ENCODE data around the gene ALPL. TPM values are rescaled to one million over a fixed set of nuclear protein-coding genes. Genes with fewer than 3 reads are reported as not detected.

The ALPL gene
- total RNA-seq, 1 experiment from 2014 or later, result 84.8 TPM

DNA sequence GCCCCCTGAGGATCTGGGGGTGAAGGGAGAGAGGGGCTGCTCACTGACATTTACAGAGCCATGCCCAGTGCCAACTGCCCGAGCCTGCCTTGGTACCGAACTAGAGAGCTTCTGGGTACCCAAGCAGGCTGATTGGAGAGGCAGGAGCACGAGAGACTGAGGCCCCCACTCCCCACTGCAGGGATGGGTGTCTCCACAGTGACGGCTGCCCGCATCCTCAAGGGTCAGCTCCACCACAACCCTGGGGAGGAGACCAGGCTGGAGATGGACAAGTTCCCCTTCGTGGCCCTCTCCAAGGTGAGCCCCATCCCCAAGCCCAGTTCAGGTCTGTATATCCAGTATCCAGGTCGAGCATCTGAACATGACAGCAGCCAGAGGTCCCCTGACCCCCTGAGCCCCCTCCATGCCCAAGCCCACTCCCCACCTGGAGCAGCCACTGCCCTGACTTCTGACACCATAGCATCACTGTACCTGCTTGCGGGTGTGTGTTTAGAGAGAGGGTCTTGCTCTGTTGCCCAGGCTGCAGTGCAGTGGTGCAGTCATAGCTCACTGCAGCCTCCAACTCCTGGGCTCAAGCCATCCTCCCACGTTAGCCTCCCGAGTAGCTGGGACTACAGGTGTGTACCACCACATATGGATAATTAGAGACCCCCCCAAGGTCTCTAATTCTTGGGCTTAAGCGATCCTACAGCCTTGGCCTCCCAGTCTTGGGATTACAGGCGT, 51.9 kb downstream of the ALPL start:
- Mint-ChIP-seq H3K4me3 (no peak overlapping the region), H3K36me3 (ENCODE audit: insufficient read depth in 1 of 3, low read depth in 3 of 3) (peaks cover 3 to 30% (median 6%) of the 10 kb centered on the region in 3 experiments; a peak in 6 of 7 replicates), H3K27me3 (ENCODE audit: low read depth) (no peaks in the 10 kb centered on the region; the same call in 1 of the 2 replicates), H3K9me3 (no peaks in the 10 kb centered on the region), H3K4me1 (no peaks in the 10 kb centered on the region), H3K27ac (no peak overlapping the region)
- no peaks in the 10 kb centered on the region for H3K23me2 ChIP-seq (ENCODE audit: insufficient read length, low read depth, low read length, poor library complexity, severe bottlenecking)
- no peak overlapping the region for H3K14ac ChIP-seq (ENCODE audit: insufficient read depth, low read length)
- TF ChIP-seq, protein P1, sequence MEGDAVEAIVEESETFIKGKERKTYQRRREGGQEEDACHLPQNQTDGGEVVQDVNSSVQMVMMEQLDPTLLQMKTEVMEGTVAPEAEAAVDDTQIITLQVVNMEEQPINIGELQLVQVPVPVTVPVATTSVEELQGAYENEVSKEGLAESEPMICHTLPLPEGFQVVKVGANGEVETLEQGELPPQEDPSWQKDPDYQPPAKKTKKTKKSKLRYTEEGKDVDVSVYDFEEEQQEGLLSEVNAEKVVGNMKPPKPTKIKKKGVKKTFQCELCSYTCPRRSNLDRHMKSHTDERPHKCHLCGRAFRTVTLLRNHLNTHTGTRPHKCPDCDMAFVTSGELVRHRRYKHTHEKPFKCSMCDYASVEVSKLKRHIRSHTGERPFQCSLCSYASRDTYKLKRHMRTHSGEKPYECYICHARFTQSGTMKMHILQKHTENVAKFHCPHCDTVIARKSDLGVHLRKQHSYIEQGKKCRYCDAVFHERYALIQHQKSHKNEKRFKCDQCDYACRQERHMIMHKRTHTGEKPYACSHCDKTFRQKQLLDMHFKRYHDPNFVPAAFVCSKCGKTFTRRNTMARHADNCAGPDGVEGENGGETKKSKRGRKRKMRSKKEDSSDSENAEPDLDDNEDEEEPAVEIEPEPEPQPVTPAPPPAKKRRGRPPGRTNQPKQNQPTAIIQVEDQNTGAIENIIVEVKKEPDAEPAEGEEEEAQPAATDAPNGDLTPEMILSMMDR (conservative IDR thresholded peaks at IDR 0.05), result no peak
- no peak overlapping the region for H3T11ph ChIP-seq (ENCODE audit: low read length)
- H3K4me2 ChIP-seq (ENCODE audit: insufficient read depth, insufficient read length, low read length), result no peak overlapping the region
- no peak overlapping the region for H3K18ac ChIP-seq (ENCODE audit: insufficient read length, low read depth, low read length)
- H2AK5ac ChIP-seq (ENCODE audit: insufficient read length, low read length), result no peak overlapping the region
- H2BK5ac ChIP-seq (ENCODE audit: insufficient read length, low read length), result no peak overlapping the region
- no peak overlapping the region for H2BK20ac ChIP-seq (ENCODE audit: low read depth, low read length, poor library complexity, severe bottlenecking)
- no peak overlapping the region for H3K23ac ChIP-seq (ENCODE audit: insufficient read length, low read depth, low read length)
- no peak overlapping the region for H3K4ac ChIP-seq (ENCODE audit: low read depth, low read length)
- H4K20me1 ChIP-seq (ENCODE audit: control insufficient read depth, insufficient read depth, insufficient read length), result no peaks in the 10 kb centered on the region
- H3K27ac ChIP-seq (ENCODE audit: insufficient read length, low read depth, low read length), result no peak overlapping the region
- no peak overlapping the region for H2AFZ ChIP-seq (ENCODE audit: low read length)
- no peak overlapping the region for H3K9ac ChIP-seq (ENCODE audit: extremely low read depth, insufficient read length, low read length)
- no CpG with 5 or more reads among the region's 12 CpGs for WGBS (ENCODE audit: extremely low coverage, insufficient read length, low lambda C conversion rate)
- H3K79me2 ChIP-seq (ENCODE audit: insufficient read depth, low read length), result no peaks in the 10 kb centered on the region
- H3K79me1 ChIP-seq (ENCODE audit: insufficient read depth, low read depth, low read length, poor library complexity, severe bottlenecking), result no peaks in the 10 kb centered on the region
- no peak overlapping the region for H2BK12ac ChIP-seq (ENCODE audit: insufficient read length, low read depth, low read length)
- no peaks in the 10 kb centered on the region for H3K4me1 ChIP-seq (ENCODE audit: insufficient read depth, low read length)
- H4K8ac ChIP-seq (replicated peaks; ENCODE audit: insufficient read length, low read depth, low read length), result no peak overlapping the region
- no peak overlapping the region for H4K91ac ChIP-seq (ENCODE audit: insufficient read length, low read depth, low read length)
- no peak overlapping the region for H2BK120ac ChIP-seq (ENCODE audit: low read depth, low read length, poor library complexity, severe bottlenecking)
- no peaks in the 10 kb centered on the region for H3K9me3 ChIP-seq (ENCODE audit: control insufficient read depth, low read depth, low read length)
- no peak overlapping the region for H3K56ac ChIP-seq (ENCODE audit: insufficient read length, low read depth, low read length)
- no peak for DNase-seq
- no peak overlapping the region; the same call in 1 of the 2 replicates for H2BK15ac ChIP-seq (ENCODE audit: low read depth, low read length)
- H3K27me3 ChIP-seq (ENCODE audit: insufficient read depth, low read length), result no peaks in the 10 kb centered on the region
- no peak overlapping the region for H4K5ac ChIP-seq (ENCODE audit: insufficient read length, low read depth, low read length)
